ENCODE measurements around the gene NCSTN. TPM values are rescaled to one million over a fixed set of nuclear protein-coding genes. Genes with fewer than 3 reads are reported as not detected.

The NCSTN gene
- total and polyA plus RNA-seq, 9 of the 15 experiments (the other 6 are each of a cell fraction or from before 2014, with no cell fraction given), result 21.3 to 91.1 (median 57.9) TPM

DNA sequence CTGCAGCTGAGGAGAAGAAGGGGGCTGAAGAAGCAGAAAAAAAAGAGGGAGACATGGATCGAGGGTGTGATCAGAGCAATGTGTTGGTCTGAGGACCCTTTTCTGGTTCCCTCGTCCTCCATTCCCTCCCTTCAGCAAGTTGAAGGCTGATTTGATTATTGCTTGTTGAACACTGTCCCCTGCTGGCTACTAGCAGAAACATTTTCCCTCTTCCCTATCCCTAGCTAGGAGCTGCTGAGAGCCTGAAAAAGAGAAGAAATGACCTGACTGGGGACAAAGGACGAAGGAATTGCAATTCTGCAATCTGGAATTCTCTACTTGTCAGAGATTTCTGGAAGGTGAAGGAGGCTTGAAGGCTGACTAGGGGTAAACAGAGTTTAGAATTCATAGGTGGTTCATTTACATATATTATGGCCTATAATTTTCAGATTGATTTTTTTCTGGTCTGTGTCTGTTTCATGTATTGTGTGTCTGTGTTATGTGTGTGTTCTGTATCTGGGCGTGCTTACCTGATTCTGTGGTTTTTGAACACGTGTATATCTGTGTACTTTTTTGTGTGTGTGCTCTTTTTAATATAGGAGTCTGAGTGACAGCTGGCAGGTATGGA is 33.4 kb downstream of the NCSTN start (continued):
- TF ChIP-seq, protein P1, sequence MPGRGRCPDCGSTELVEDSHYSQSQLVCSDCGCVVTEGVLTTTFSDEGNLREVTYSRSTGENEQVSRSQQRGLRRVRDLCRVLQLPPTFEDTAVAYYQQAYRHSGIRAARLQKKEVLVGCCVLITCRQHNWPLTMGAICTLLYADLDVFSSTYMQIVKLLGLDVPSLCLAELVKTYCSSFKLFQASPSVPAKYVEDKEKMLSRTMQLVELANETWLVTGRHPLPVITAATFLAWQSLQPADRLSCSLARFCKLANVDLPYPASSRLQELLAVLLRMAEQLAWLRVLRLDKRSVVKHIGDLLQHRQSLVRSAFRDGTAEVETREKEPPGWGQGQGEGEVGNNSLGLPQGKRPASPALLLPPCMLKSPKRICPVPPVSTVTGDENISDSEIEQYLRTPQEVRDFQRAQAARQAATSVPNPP (IDR thresholded peaks at IDR 0.05; ENCODE audit: borderline replicate concordance, insufficient read depth, insufficient read length), result no peak
- TF ChIP-seq ZNF79 (CRISPR knock-in tag; IDR thresholded peaks at IDR 0.05; ENCODE audit: low read depth), result no peak
- no peak for TF ChIP-seq DIDO1 (tag; IDR thresholded peaks at IDR 0.05; ENCODE audit: low read depth)
- peak; percentile 96 for TF ChIP-seq SMC3 (conservative IDR thresholded peaks at IDR 0.05; ENCODE audit: insufficient read depth, low read depth, low read length)
- 0 out of 3 replicates have a peak, but pooled peaks of 1 of the 2 experiments have one; percentile 11 for TF ChIP-seq CBX3 (IDR thresholded peaks at IDR 0.05; ENCODE audit: borderline replicate concordance in 1 of 2, low read length in 2 of 2)
- peak in 1 of 2 experiments; percentile 81; a peak in 2 of 4 replicates for TF ChIP-seq MAZ (CRISPR knock-in tag; conservative IDR thresholded peaks at IDR 0.05 in 1 of 2, IDR thresholded peaks at IDR 0.05 in 1 of 2)
- TF ChIP-seq HNRNPH1 (optimal IDR thresholded peaks at IDR 0.05; ENCODE audit: low read depth, low read length), result no peak
- TF ChIP-seq RBFOX2 (IDR thresholded peaks at IDR 0.05; ENCODE audit: low read depth, low read length), result no peak
- TF ChIP-seq, protein P2, sequence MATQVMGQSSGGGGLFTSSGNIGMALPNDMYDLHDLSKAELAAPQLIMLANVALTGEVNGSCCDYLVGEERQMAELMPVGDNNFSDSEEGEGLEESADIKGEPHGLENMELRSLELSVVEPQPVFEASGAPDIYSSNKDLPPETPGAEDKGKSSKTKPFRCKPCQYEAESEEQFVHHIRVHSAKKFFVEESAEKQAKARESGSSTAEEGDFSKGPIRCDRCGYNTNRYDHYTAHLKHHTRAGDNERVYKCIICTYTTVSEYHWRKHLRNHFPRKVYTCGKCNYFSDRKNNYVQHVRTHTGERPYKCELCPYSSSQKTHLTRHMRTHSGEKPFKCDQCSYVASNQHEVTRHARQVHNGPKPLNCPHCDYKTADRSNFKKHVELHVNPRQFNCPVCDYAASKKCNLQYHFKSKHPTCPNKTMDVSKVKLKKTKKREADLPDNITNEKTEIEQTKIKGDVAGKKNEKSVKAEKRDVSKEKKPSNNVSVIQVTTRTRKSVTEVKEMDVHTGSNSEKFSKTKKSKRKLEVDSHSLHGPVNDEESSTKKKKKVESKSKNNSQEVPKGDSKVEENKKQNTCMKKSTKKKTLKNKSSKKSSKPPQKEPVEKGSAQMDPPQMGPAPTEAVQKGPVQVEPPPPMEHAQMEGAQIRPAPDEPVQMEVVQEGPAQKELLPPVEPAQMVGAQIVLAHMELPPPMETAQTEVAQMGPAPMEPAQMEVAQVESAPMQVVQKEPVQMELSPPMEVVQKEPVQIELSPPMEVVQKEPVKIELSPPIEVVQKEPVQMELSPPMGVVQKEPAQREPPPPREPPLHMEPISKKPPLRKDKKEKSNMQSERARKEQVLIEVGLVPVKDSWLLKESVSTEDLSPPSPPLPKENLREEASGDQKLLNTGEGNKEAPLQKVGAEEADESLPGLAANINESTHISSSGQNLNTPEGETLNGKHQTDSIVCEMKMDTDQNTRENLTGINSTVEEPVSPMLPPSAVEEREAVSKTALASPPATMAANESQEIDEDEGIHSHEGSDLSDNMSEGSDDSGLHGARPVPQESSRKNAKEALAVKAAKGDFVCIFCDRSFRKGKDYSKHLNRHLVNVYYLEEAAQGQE (IDR thresholded peaks at IDR 0.05; ENCODE audit: borderline replicate concordance), result peak; percentile 90
- TF ChIP-seq, protein P2 (CRISPR knock-in tag; IDR thresholded peaks at IDR 0.05; ENCODE audit: low read depth), result no peak
- TF ChIP-seq, protein P3, sequence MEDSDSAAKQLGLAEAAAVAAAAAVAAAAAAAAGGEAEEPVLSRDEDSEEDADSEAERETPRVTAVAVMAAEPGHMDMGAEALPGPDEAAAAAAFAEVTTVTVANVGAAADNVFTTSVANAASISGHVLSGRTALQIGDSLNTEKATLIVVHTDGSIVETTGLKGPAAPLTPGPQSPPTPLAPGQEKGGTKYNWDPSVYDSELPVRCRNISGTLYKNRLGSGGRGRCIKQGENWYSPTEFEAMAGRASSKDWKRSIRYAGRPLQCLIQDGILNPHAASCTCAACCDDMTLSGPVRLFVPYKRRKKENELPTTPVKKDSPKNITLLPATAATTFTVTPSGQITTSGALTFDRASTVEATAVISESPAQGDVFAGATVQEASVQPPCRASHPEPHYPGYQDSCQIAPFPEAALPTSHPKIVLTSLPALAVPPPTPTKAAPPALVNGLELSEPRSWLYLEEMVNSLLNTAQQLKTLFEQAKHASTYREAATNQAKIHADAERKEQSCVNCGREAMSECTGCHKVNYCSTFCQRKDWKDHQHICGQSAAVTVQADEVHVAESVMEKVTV (CRISPR knock-in tag; IDR thresholded peaks at IDR 0.05), result peak; percentile 96
- peak; percentile 72; the same call in 1 of the 2 replicates for TF ChIP-seq CC2D1A (IDR thresholded peaks at IDR 0.05)
- TF ChIP-seq KLF16 (IDR thresholded peaks at IDR 0.05), result peak; percentile 78
